NB4 (cell line): ENCODE measurements around the gene KLHL12.

Experiments used
- POLR2A ChIP-seq: IDR thresholded peaks from 2 replicates; pipeline ENCODE4 v1.6.1; 2011; ENCODE audit warnings: mild to moderate bottlenecking; ENCODE audit not compliant: insufficient read length; ENCODE audit errors: extremely low read depth
- TF ChIP-seq, protein P1 (sequence below): IDR thresholded peaks from one replicate; pipeline ENCODE4 v1.5.1; 2012; ENCODE audit warnings: low read depth, low read length

DNA sequence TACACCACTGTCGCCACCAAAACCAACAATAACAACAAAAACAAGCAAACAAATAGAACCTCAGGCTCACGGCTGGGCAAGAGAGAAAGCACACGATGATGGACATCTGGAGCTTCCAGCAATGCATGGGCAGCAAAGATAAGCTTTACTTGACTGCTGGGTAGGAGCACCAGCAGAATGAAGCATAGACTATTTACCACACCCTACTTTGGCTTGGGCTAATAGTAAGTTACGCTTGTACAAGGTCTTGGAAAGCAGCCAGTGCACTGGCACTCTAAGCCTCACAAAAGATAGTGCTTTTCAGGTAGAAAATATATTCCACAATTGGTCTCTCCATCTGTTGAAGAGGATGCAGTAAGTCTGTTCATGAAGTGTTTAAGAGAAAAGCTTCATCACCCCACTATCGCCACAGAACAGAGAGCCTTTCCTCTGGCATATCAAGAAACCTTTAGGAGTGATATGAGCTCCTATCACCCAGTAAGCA lies 17.4 kb upstream of the KLHL12 start:
- TF ChIP-seq, protein P1, sequence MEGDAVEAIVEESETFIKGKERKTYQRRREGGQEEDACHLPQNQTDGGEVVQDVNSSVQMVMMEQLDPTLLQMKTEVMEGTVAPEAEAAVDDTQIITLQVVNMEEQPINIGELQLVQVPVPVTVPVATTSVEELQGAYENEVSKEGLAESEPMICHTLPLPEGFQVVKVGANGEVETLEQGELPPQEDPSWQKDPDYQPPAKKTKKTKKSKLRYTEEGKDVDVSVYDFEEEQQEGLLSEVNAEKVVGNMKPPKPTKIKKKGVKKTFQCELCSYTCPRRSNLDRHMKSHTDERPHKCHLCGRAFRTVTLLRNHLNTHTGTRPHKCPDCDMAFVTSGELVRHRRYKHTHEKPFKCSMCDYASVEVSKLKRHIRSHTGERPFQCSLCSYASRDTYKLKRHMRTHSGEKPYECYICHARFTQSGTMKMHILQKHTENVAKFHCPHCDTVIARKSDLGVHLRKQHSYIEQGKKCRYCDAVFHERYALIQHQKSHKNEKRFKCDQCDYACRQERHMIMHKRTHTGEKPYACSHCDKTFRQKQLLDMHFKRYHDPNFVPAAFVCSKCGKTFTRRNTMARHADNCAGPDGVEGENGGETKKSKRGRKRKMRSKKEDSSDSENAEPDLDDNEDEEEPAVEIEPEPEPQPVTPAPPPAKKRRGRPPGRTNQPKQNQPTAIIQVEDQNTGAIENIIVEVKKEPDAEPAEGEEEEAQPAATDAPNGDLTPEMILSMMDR: no peak
- no peak for TF ChIP-seq POLR2A
